MCF 10A (cell line): Measurements from ENCODE around the gene LRFN2. TPM values are rescaled to one million over a fixed set of nuclear protein-coding genes. Genes with fewer than 3 reads are reported as not detected.

ENCODE experiments used
- BruUV-seq: library from RNA; stranded (reverse); fragments of 400-500 nt; replicated peaks from 2 replicates; lab custom pipeline; 2021; lab: Mats Ljungman, UMichigan
- CTCF ChIA-PET: fragments of 300-600 bp; sonication (Branson Sonifier 250); formaldehyde crosslinking; extraction: SDS; loops from one replicate; lab custom pipeline; 2021; ENCODE audit warnings: antibody characterized with exemption, inconsistent platforms; lab: Yijun Ruan, JAX
- POLR2A ChIA-PET: fragments of 300-600, 350-650 bp; sonication (Branson Sonifier 250); formaldehyde crosslinking; extraction: SDS; loops from one replicate; lab custom pipeline; 2020; ENCODE audit warnings: antibody characterized with exemption, inconsistent platforms; lab: Yijun Ruan, JAX
- DNase-seq: peaks from one replicate; pipeline ENCODE4 v3.0.0-alpha.2; 2018; ENCODE audit not compliant: unreplicated experiment
- H3K27ac Mint-ChIP-seq: one replicate; pipeline ENCODE4 v1.8.0; 2022; ENCODE audit warnings: mild to moderate bottlenecking, low read depth, mixed read lengths; ENCODE audit not compliant: unreplicated experiment
- H3K27me3 Mint-ChIP-seq: one replicate; pipeline ENCODE4 v1.8.0; 2022; ENCODE audit warnings: mixed read lengths; ENCODE audit not compliant: insufficient read depth, unreplicated experiment
- H3K36me3 Mint-ChIP-seq: one replicate; pipeline ENCODE4 v1.8.0; 2022; ENCODE audit warnings: mild to moderate bottlenecking, moderate library complexity, mixed read lengths; ENCODE audit not compliant: insufficient read depth, unreplicated experiment
- H3K4me1 Mint-ChIP-seq: one replicate; pipeline ENCODE4 v1.8.0; 2022; ENCODE audit warnings: mixed read lengths; ENCODE audit not compliant: insufficient read depth, unreplicated experiment
- H3K4me3 Mint-ChIP-seq: one replicate; pipeline ENCODE4 v1.8.0; 2022; ENCODE audit warnings: mild to moderate bottlenecking, moderate library complexity, mixed read lengths; ENCODE audit not compliant: unreplicated experiment
- H3K9me3 Mint-ChIP-seq: one replicate; pipeline ENCODE4 v1.8.0; 2022; ENCODE audit warnings: mixed read lengths; ENCODE audit not compliant: unreplicated experiment
- CTCF ChIP-seq: fragments of 200-600 bp; IDR thresholded peaks from one replicate; pipeline ENCODE4 v1.8.0; 2022; ENCODE audit warnings: antibody characterized with exemption, mild to moderate bottlenecking; ENCODE audit not compliant: unreplicated experiment
- intact Hi-C: fragments of 100-400 bp; cut with micrococcal nuclease; formaldehyde crosslinking; loops from 2 replicates; pipeline ENCODE4 v1.14.1; 2022
- total RNA-seq: library from RNA; stranded (reverse); gene quantifications from 2 replicates; pipeline ENCODE4 v1.2.3, GENCODE V29; 2022

The LRFN2 gene
- total RNA-seq, 1 experiment from 2014 or later: not detected

GRCh38 chr6:40521496-40521895 lies 65.7 kb downstream of the LRFN2 start:
- Mint-ChIP-seq H3K27ac (no peak overlapping the region), H3K27me3 (no peaks in the 10 kb centered on the region), H3K9me3 (peaks cover 25% of the 10 kb centered on the region), H3K4me1 (no peaks in the 10 kb centered on the region), H3K36me3 (no peaks in the 10 kb centered on the region), H3K4me3 (no peak overlapping the region)
- ChIA-PET POLR2A (no interaction called here), CTCF (no interaction called here)
- TF ChIP-seq CTCF: no peak
- intact Hi-C loops: no loop called here
- BruUV-seq: no TSS peak
- no peak for DNase-seq

- no peaks in the 10 kb centered on the region for H3K27me3 Mint-ChIP-seq
- TF ChIP-seq CTCF: no peak
Measured at GRCh38 chr6:40520678-40521077, 66.5 kb downstream of the LRFN2 start.

GRCh38 chr6:40520084-40520483 lies 67.1 kb downstream of the LRFN2 start:
- H3K4me1 Mint-ChIP-seq: no peaks in the 10 kb centered on the region
- H3K36me3 Mint-ChIP-seq: no peaks in the 10 kb centered on the region
- intact Hi-C loops: no loop called here
- no TSS peak for BruUV-seq
- H3K4me3 Mint-ChIP-seq: no peak overlapping the region
- H3K27me3 Mint-ChIP-seq: no peaks in the 10 kb centered on the region
- H3K9me3 Mint-ChIP-seq: peaks cover 25% of the 10 kb centered on the region
- no peak for DNase-seq
- no peak for TF ChIP-seq CTCF
- POLR2A ChIA-PET: no interaction called here
- CTCF ChIA-PET: no interaction called here
- no peak overlapping the region for H3K27ac Mint-ChIP-seq

More at GRCh38 chr6:40520678-40521077, 66.5 kb downstream of the LRFN2 start:
- POLR2A ChIA-PET: no interaction called here
- Mint-ChIP-seq H3K4me3 (no peak overlapping the region), H3K27ac (no peak overlapping the region), H3K4me1 (no peaks in the 10 kb centered on the region), H3K9me3 (peaks cover 25% of the 10 kb centered on the region), H3K36me3 (no peaks in the 10 kb centered on the region)
- CTCF ChIA-PET: no interaction called here
- intact Hi-C loops: no loop called here
- BruUV-seq: no TSS peak
- DNase-seq: no peak

- CTCF ChIA-PET: no interaction called here
- Mint-ChIP-seq H3K27me3 (no peaks in the 10 kb centered on the region), H3K4me1 (no peaks in the 10 kb centered on the region), H3K27ac (no peak overlapping the region), H3K36me3 (no peaks in the 10 kb centered on the region), H3K9me3 (peaks cover 18% of the 10 kb centered on the region), H3K4me3 (no peak overlapping the region)
- POLR2A ChIA-PET: no interaction called here
- DNase-seq: no peak
- no peak for TF ChIP-seq CTCF
- no TSS peak for BruUV-seq
- intact Hi-C loops: no loop called here
Measured at GRCh38 chr6:40517654-40518053, 69.5 kb downstream of the LRFN2 start.
